HG02938 (cell line): ENCODE data around the gene SYNJ1.
"Not testable (repeated sequence)": the region's sequence is repeated elsewhere in the genome, so short reads cannot be mapped to it uniquely, and the experiment has no call there.

Experiments
- ATAC-seq: cut with Tn5 transposase; IDR thresholded peaks from one replicate; pipeline ENCODE4 v1.9.1; 2021; ENCODE audit warnings: mild to moderate bottlenecking, moderate library complexity; ENCODE audit not compliant: unreplicated experiment

The SYNJ1 gene

GRCh38 chr21:32727687-32728455, at the start of gene SYNJ1:
Gene SYNJ1, minus strand, starts transcription at chr21:32728013. Its CDS starts 1,118 bp downstream, at chr21:32726895.
- peak; percentile 86 for ATAC-seq

- no peak for ATAC-seq
Measured at GRCh38 chr21:32777269-32777668, 49.5 kb upstream of the SYNJ1 start.

GRCh38 chr21:32776743-32777142, 48.9 kb upstream of the SYNJ1 start:
- ATAC-seq, result no peak

- not testable (repeated sequence) for ATAC-seq
Measured at GRCh38 chr21:32773048-32773344, 45.2 kb upstream of the SYNJ1 start.

GRCh38 chr21:32772281-32773047, 44.7 kb upstream of the SYNJ1 start:
- ATAC-seq, result no peak

- ATAC-seq, result peak; percentile 38
Measured at GRCh38 chr21:32770871-32771523, 43.2 kb upstream of the SYNJ1 start.

- ATAC-seq, result no peak
Measured at GRCh38 chr21:32768530-32768929, 40.7 kb upstream of the SYNJ1 start.

- no peak for ATAC-seq
Measured at GRCh38 chr21:32765058-32765457, 37.2 kb upstream of the SYNJ1 start.

GRCh38 chr21:32764186-32764585, 36.4 kb upstream of the SYNJ1 start:
- ATAC-seq, result no peak

- ATAC-seq, result no peak
Measured at GRCh38 chr21:32757804-32758203, 30.0 kb upstream of the SYNJ1 start.

GRCh38 chr21:32756096-32756495, 28.3 kb upstream of the SYNJ1 start:
- ATAC-seq, result no peak

GRCh38 chr21:32753818-32754585, 26.2 kb upstream of the SYNJ1 start:
- no peak for ATAC-seq

GRCh38 chr21:32750405-32750804, 22.6 kb upstream of the SYNJ1 start:
- ATAC-seq, result no peak

GRCh38 chr21:32749662-32750061, 21.8 kb upstream of the SYNJ1 start:
- ATAC-seq, result no peak

GRCh38 chr21:32748529-32748928, 20.7 kb upstream of the SYNJ1 start:
- ATAC-seq, result no peak

GRCh38 chr21:32747396-32747795, 19.6 kb upstream of the SYNJ1 start:
- no peak for ATAC-seq

- not testable (repeated sequence) for ATAC-seq
Measured at GRCh38 chr21:32746711-32747110, 18.9 kb upstream of the SYNJ1 start.

GRCh38 chr21:32742396-32742795, 14.6 kb upstream of the SYNJ1 start:
- ATAC-seq, result no peak

GRCh38 chr21:32741336-32741735, 13.5 kb upstream of the SYNJ1 start:
- no peak for ATAC-seq

- no peak for ATAC-seq
Measured at GRCh38 chr21:32739946-32740345, 12.1 kb upstream of the SYNJ1 start.

- ATAC-seq, result not testable (repeated sequence)
Measured at GRCh38 chr21:32736083-32736482, 8.3 kb upstream of the SYNJ1 start.
